PFSK-1 (cell line): ENCODE measurements around the gene ZFPM1.

Experiments
- FOXP2 ChIP-seq: optimal IDR thresholded peaks from 2 replicates; pipeline ENCODE3; 2011; ENCODE audit warnings: borderline replicate concordance, control low read depth, inconsistent platforms; ENCODE audit not compliant: insufficient read depth; ENCODE audit errors: extremely low read length, extremely low read depth
- POLR2AphosphoS5 ChIP-seq: IDR thresholded peaks from 2 replicates; pipeline ENCODE4 v1.6.1; 2012; ENCODE audit warnings: low read depth, mild to moderate bottlenecking, control low read depth, low read length, moderate library complexity
- SIN3A ChIP-seq: IDR thresholded peaks from 2 replicates; pipeline ENCODE4 v1.6.1; 2012; ENCODE audit warnings: mild to moderate bottlenecking, low read length, moderate library complexity, borderline replicate concordance; ENCODE audit not compliant: insufficient read depth
- TAF1 ChIP-seq: IDR thresholded peaks from 2 replicates; pipeline ENCODE4 v1.6.1; 2012; ENCODE audit warnings: low read length, control low read depth, borderline replicate concordance; ENCODE audit not compliant: insufficient read depth
- TF ChIP-seq, protein P1 (sequence below), 2 experiments: IDR thresholded peaks; 2 replicates each; pipeline versions ENCODE4 v1.6.1 to v1.8.0; 2011 to 2012; ENCODE audit warnings: low read depth in 2 of 2, low read length in 2 of 2, control low read depth in 1 of 2, inconsistent platforms in 1 of 2, mild to moderate bottlenecking in 1 of 2, moderate library complexity in 1 of 2; ENCODE audit not compliant: insufficient read depth in 1 of 2

DNA sequence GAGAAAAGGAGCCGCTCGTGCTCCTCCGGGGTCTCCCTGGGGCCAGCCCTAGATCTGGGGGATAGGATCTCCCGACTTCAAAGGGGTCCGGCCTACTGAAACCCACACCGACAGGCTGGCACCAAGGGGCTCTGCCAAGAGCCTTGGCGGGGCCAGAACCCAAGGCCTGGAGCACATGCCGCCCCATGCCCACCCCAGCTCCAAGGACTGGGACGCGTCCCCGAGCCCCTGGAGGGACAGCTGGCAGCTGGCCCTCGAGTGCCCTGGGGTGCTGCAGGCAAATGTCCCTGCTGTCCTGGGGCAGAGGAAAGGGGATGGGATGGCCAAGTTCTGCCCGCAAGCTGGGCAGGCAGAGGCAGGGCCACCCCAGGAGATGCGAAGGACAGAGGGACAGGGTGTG lies 31.8 kb upstream of the ZFPM1 start:
- TF ChIP-seq POLR2AphosphoS5: no peak
- TF ChIP-seq SIN3A: no peak
- TF ChIP-seq FOXP2: no peak
- TF ChIP-seq, protein P1, sequence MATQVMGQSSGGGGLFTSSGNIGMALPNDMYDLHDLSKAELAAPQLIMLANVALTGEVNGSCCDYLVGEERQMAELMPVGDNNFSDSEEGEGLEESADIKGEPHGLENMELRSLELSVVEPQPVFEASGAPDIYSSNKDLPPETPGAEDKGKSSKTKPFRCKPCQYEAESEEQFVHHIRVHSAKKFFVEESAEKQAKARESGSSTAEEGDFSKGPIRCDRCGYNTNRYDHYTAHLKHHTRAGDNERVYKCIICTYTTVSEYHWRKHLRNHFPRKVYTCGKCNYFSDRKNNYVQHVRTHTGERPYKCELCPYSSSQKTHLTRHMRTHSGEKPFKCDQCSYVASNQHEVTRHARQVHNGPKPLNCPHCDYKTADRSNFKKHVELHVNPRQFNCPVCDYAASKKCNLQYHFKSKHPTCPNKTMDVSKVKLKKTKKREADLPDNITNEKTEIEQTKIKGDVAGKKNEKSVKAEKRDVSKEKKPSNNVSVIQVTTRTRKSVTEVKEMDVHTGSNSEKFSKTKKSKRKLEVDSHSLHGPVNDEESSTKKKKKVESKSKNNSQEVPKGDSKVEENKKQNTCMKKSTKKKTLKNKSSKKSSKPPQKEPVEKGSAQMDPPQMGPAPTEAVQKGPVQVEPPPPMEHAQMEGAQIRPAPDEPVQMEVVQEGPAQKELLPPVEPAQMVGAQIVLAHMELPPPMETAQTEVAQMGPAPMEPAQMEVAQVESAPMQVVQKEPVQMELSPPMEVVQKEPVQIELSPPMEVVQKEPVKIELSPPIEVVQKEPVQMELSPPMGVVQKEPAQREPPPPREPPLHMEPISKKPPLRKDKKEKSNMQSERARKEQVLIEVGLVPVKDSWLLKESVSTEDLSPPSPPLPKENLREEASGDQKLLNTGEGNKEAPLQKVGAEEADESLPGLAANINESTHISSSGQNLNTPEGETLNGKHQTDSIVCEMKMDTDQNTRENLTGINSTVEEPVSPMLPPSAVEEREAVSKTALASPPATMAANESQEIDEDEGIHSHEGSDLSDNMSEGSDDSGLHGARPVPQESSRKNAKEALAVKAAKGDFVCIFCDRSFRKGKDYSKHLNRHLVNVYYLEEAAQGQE (IDR thresholded peaks at IDR 0.05; ENCODE audit: insufficient read depth in 1 of 2, low read depth in 2 of 2, low read length in 2 of 2): no peak
- TF ChIP-seq TAF1: no peak
